ENCODE measurements around the gene SPCS3. TPM values are rescaled to one million over a fixed set of nuclear protein-coding genes. Genes with fewer than 3 reads are reported as not detected.

SPCS3 gene
- total RNA-seq, 2 experiments from 2014 or later = 178 to 200 TPM

GRCh38 chr4:176357359-176358082 is 37.8 kb downstream of the SPCS3 start:
- POLR2A ChIA-PET = no interaction called here
- H3K36me3 Mint-ChIP-seq (ENCODE audit: low read depth) = no peaks in the 10 kb centered on the region
- CTCF ChIA-PET = no interaction called here
- no peak overlapping the region for H3K4me3 Mint-ChIP-seq
- H3K9me3 Mint-ChIP-seq (ENCODE audit: insufficient read depth) = peaks cover 6% of the 10 kb centered on the region
- no peak for ATAC-seq
- H3K27ac Mint-ChIP-seq = no peak overlapping the region
- no peaks in the 10 kb centered on the region for H3K4me1 Mint-ChIP-seq (ENCODE audit: low read depth)
- DNase-seq = no peak
- H3K27me3 Mint-ChIP-seq (ENCODE audit: low read depth) = peaks cover 2% of the 10 kb centered on the region

- no peak for DNase-seq
- Mint-ChIP-seq H3K27ac (no peak overlapping the region), H3K4me1 (ENCODE audit: low read depth) (no peaks in the 10 kb centered on the region), H3K9me3 (ENCODE audit: insufficient read depth) (peaks cover 4% of the 10 kb centered on the region), H3K4me3 (no peak overlapping the region), H3K36me3 (ENCODE audit: low read depth) (no peaks in the 10 kb centered on the region), H3K27me3 (ENCODE audit: low read depth) (peaks cover 2% of the 10 kb centered on the region)
- POLR2A ChIA-PET = no interaction called here
- ATAC-seq = no peak
- CTCF ChIA-PET = no interaction called here
Measured at GRCh38 chr4:176358083-176358469, 38.3 kb downstream of the SPCS3 start.

- DNase-seq = no peak
- no peaks in the 10 kb centered on the region for H3K4me1 Mint-ChIP-seq (ENCODE audit: low read depth)
- ChIA-PET CTCF (no interaction called here), POLR2A (no interaction called here)
- H3K9me3 Mint-ChIP-seq (ENCODE audit: insufficient read depth) = no peaks in the 10 kb centered on the region
- H3K36me3 Mint-ChIP-seq (ENCODE audit: low read depth) = no peaks in the 10 kb centered on the region
- no peak overlapping the region for H3K27ac Mint-ChIP-seq
- peaks cover 2% of the 10 kb centered on the region for H3K27me3 Mint-ChIP-seq (ENCODE audit: low read depth)
- no peak overlapping the region for H3K4me3 Mint-ChIP-seq
- ATAC-seq = no peak
Measured at GRCh38 chr4:176359590-176359989, 39.8 kb downstream of the SPCS3 start.

GRCh38 chr4:176360446-176360845 is 40.7 kb downstream of the SPCS3 start:
- POLR2A ChIA-PET = no interaction called here
- peaks cover 2% of the 10 kb centered on the region for H3K27me3 Mint-ChIP-seq (ENCODE audit: low read depth)

GRCh38 chr4:176363072-176363471 is 43.3 kb downstream of the SPCS3 start:
- Mint-ChIP-seq H3K4me1 (ENCODE audit: low read depth) (no peaks in the 10 kb centered on the region), H3K27me3 (ENCODE audit: low read depth) (peaks cover 2% of the 10 kb centered on the region), H3K36me3 (ENCODE audit: low read depth) (no peaks in the 10 kb centered on the region), H3K9me3 (ENCODE audit: insufficient read depth) (no peaks in the 10 kb centered on the region), H3K27ac (no peak overlapping the region), H3K4me3 (no peak overlapping the region)
- POLR2A ChIA-PET = no interaction called here
- ATAC-seq (no peak), DNase-seq (no peak)
- CTCF ChIA-PET = no interaction called here

More at GRCh38 chr4:176360446-176360845, 40.7 kb downstream of the SPCS3 start:
- Mint-ChIP-seq H3K4me3 (no peak overlapping the region), H3K9me3 (ENCODE audit: insufficient read depth) (no peaks in the 10 kb centered on the region), H3K4me1 (ENCODE audit: low read depth) (no peaks in the 10 kb centered on the region), H3K27ac (no peak overlapping the region), H3K36me3 (ENCODE audit: low read depth) (no peaks in the 10 kb centered on the region)
- ATAC-seq (no peak), DNase-seq (no peak)
- CTCF ChIA-PET = no interaction called here

GRCh38 chr4:176367771-176368465 is 48.2 kb downstream of the SPCS3 start:
- ChIA-PET POLR2A (no interaction called here), CTCF (no interaction called here)
- Mint-ChIP-seq H3K4me3 (no peak overlapping the region), H3K36me3 (ENCODE audit: low read depth) (no peaks in the 10 kb centered on the region), H3K9me3 (ENCODE audit: insufficient read depth) (no peaks in the 10 kb centered on the region), H3K4me1 (ENCODE audit: low read depth) (no peaks in the 10 kb centered on the region), H3K27ac (no peak overlapping the region), H3K27me3 (ENCODE audit: low read depth) (peaks cover 2% of the 10 kb centered on the region)
- DNase-seq (no peak), ATAC-seq (no peak)

- POLR2A ChIA-PET = no interaction called here
- no peak for ATAC-seq
- Mint-ChIP-seq H3K9me3 (ENCODE audit: insufficient read depth) (no peaks in the 10 kb centered on the region), H3K27me3 (ENCODE audit: low read depth) (no peaks in the 10 kb centered on the region), H3K27ac (no peak overlapping the region), H3K4me1 (ENCODE audit: low read depth) (no peaks in the 10 kb centered on the region), H3K4me3 (no peak overlapping the region), H3K36me3 (ENCODE audit: low read depth) (no peaks in the 10 kb centered on the region)
- CTCF ChIA-PET = interaction anchor here (3.4 kb wide), 1 partner anchor 671 kb away, joined by 18 read pairs; no protein-coding TSS in a partner anchor
- DNase-seq = no peak
Measured at GRCh38 chr4:176376032-176376614, 56.4 kb downstream of the SPCS3 start.

GRCh38 chr4:176377780-176378179 is 58.0 kb downstream of the SPCS3 start:
- DNase-seq = no peak
- Mint-ChIP-seq H3K4me3 (no peak overlapping the region), H3K4me1 (ENCODE audit: low read depth) (no peaks in the 10 kb centered on the region), H3K9me3 (ENCODE audit: insufficient read depth) (no peaks in the 10 kb centered on the region), H3K27me3 (ENCODE audit: low read depth) (no peaks in the 10 kb centered on the region), H3K36me3 (ENCODE audit: low read depth) (no peaks in the 10 kb centered on the region), H3K27ac (no peak overlapping the region)
- ChIA-PET POLR2A (no interaction called here), CTCF (interaction anchor here (3.4 kb wide), 1 partner anchor 669 kb away, joined by 18 read pairs; no protein-coding TSS in a partner anchor)
- no peak for ATAC-seq

GRCh38 chr4:176380352-176381157 is 60.8 kb downstream of the SPCS3 start:
- CTCF ChIA-PET = no interaction called here
- H3K27ac Mint-ChIP-seq = no peak overlapping the region
- no peaks in the 10 kb centered on the region for H3K4me1 Mint-ChIP-seq (ENCODE audit: low read depth)
- no peaks in the 10 kb centered on the region for H3K36me3 Mint-ChIP-seq (ENCODE audit: low read depth)
- H3K9me3 Mint-ChIP-seq (ENCODE audit: insufficient read depth) = no peaks in the 10 kb centered on the region
- H3K4me3 Mint-ChIP-seq = no peak overlapping the region
- POLR2A ChIA-PET = no interaction called here
- H3K27me3 Mint-ChIP-seq (ENCODE audit: low read depth) = no peaks in the 10 kb centered on the region
- ATAC-seq (no peak), DNase-seq (no peak)

Other genes starting within 250 kb of the SPCS3 start
- not detected for gene SPATA4, start 124.4 kb upstream of the SPCS3 start, total RNA-seq
- gene ASB5, start 50.7 kb upstream of the SPCS3 start, total RNA-seq = not detected

Measured in activated CD8-positive, alpha-beta T cell treated with anti-CD3 and anti-CD28 coated beads, Interleukin-2, amount 10 ng/mL, durations not matched to agents 7 days and 5 days (primary cell).